WTC11 (cell line): Measurements from ENCODE around the gene DPP10. TPM values are rescaled to one million over a fixed set of nuclear protein-coding genes. Genes with fewer than 3 reads are reported as not detected.
A peak's percentile ranks its signal among the peaks of the same experiment; 100 is the strongest.

Experiments
- ATAC-seq: fragments of 200-7000 bp; cut with Tn5 transposase; 2 replicates; pipeline ENCODE4 v1.10.0; 2021; ENCODE audit warnings: mild to moderate bottlenecking, moderate library complexity
- CTCF ChIA-PET: fragments of 300-600 bp; sonication (Branson Sonifier 250); formaldehyde crosslinking; loops from one replicate; lab custom pipeline; 2021; ENCODE audit warnings: antibody characterized with exemption; lab: Charles Lee
- POLR2A ChIA-PET: fragments of 350-600 bp; sonication (Branson Sonifier 250); formaldehyde crosslinking; loops from one replicate; lab custom pipeline; 2021; ENCODE audit warnings: antibody characterized with exemption; lab: Charles Lee
- DNase-seq: peaks from one replicate; pipeline ENCODE4 v3.0.0; 2021; ENCODE audit warnings: low spot score
- H3K27ac Mint-ChIP-seq: 2 replicates; pipeline ENCODE4 v1.8.0; 2021; ENCODE audit warnings: mixed read lengths
- H3K27me3 Mint-ChIP-seq: 2 replicates; pipeline ENCODE4 v1.8.0; 2021; ENCODE audit warnings: low read depth, mild to moderate bottlenecking, moderate library complexity, mixed read lengths
- H3K36me3 Mint-ChIP-seq: 2 replicates; pipeline ENCODE4 v1.8.0; 2021; ENCODE audit warnings: mixed read lengths
- H3K4me1 Mint-ChIP-seq: 2 replicates; pipeline ENCODE4 v1.8.0; 2022; ENCODE audit warnings: mixed read lengths
- H3K4me3 Mint-ChIP-seq: 2 replicates; pipeline ENCODE4 v1.8.0; 2021; ENCODE audit warnings: mild to moderate bottlenecking, moderate library complexity, mixed read lengths
- H3K9me3 Mint-ChIP-seq: 2 replicates; pipeline ENCODE4 v1.8.0; 2021; ENCODE audit warnings: mixed read lengths
- AFF4 ChIP-seq: sonication (generic); formaldehyde crosslinking; IDR thresholded peaks from 2 replicates; pipeline ENCODE4 v1.8.1; 2023; ENCODE audit warnings: mild to moderate bottlenecking, missing genetic modification reagents, borderline replicate concordance
- CBFB ChIP-seq: sonication (generic); formaldehyde crosslinking; IDR thresholded peaks from 2 replicates; pipeline ENCODE4 v1.8.1; 2022; ENCODE audit warnings: mild to moderate bottlenecking, low read depth, missing genetic modification reagents
- FOXJ3 ChIP-seq: sonication (generic); formaldehyde crosslinking; IDR thresholded peaks from 2 replicates; pipeline ENCODE4 v1.9.0; 2021; ENCODE audit warnings: missing genetic modification reagents, mild to moderate bottlenecking, borderline replicate concordance
- FOXP1 ChIP-seq: sonication (generic); formaldehyde crosslinking; IDR thresholded peaks from 2 replicates; pipeline ENCODE4 v1.8.0; 2022; ENCODE audit warnings: missing genetic modification reagents, mild to moderate bottlenecking, moderate library complexity, borderline replicate concordance
- HMGA2 ChIP-seq: fragments of 250-450 bp; sonication (Bioruptor Pico); IDR thresholded peaks from 2 replicates; pipeline ENCODE4 v1.4.0; 2021; ENCODE audit warnings: mild to moderate bottlenecking, moderate library complexity
- JUN ChIP-seq: sonication (generic); formaldehyde crosslinking; IDR thresholded peaks from 2 replicates; pipeline ENCODE4 v1.8.0; 2023; ENCODE audit warnings: mild to moderate bottlenecking, missing genetic modification reagents
- NFATC4 ChIP-seq: fragments of 250-450 bp; sonication (Bioruptor Pico); IDR thresholded peaks from 2 replicates; pipeline ENCODE4 v1.9.0; 2021; ENCODE audit warnings: mild to moderate bottlenecking
- NFE2L1 ChIP-seq: sonication (generic); formaldehyde crosslinking; IDR thresholded peaks from 2 replicates; pipeline ENCODE4 v1.8.1; 2023; ENCODE audit warnings: missing genetic modification reagents
- NR1H2 ChIP-seq: sonication (generic); formaldehyde crosslinking; IDR thresholded peaks from 2 replicates; pipeline ENCODE4 v1.9.0; 2021; ENCODE audit warnings: mild to moderate bottlenecking, moderate library complexity, missing genetic modification reagents
- RELA ChIP-seq: sonication (generic); formaldehyde crosslinking; IDR thresholded peaks from 2 replicates; pipeline ENCODE4 v1.8.1; 2022; ENCODE audit warnings: missing genetic modification reagents, mild to moderate bottlenecking, borderline replicate concordance
- STAT6 ChIP-seq: sonication (generic); formaldehyde crosslinking; conservative IDR thresholded peaks from 2 replicates; pipeline ENCODE4 v1.8.1; 2023; ENCODE audit warnings: mild to moderate bottlenecking, low read depth, missing genetic modification reagents, moderate library complexity
- ZNF219 ChIP-seq: sonication (generic); formaldehyde crosslinking; IDR thresholded peaks from 2 replicates; pipeline ENCODE4 v1.8.0; 2023; ENCODE audit warnings: missing genetic modification reagents, mild to moderate bottlenecking, borderline replicate concordance
- ZNF423 ChIP-seq: fragments of 250-450 bp; sonication (Bioruptor Pico); IDR thresholded peaks from 2 replicates; pipeline ENCODE4 v2.1.2; 2022; ENCODE audit warnings: mild to moderate bottlenecking, moderate library complexity
- total RNA-seq: library from RNA; stranded (reverse); gene quantifications from 3 replicates; pipeline ENCODE4 v1.2.3, GENCODE V29; 2021
- TF ChIP-seq, protein P1 (sequence below): fragments of 250-450 bp; sonication (Bioruptor Pico); IDR thresholded peaks from 2 replicates; pipeline ENCODE4 v1.8.0; 2021; ENCODE audit warnings: mild to moderate bottlenecking
- TF ChIP-seq, protein P2 (sequence below): sonication (generic); formaldehyde crosslinking; IDR thresholded peaks from 2 replicates; pipeline ENCODE4 v1.8.1; 2022; ENCODE audit warnings: low read depth, missing genetic modification reagents, borderline replicate concordance
- TF ChIP-seq, protein P3 (sequence below): sonication (generic); formaldehyde crosslinking; conservative IDR thresholded peaks from 2 replicates; pipeline ENCODE4 v1.8.1; 2022; ENCODE audit warnings: mild to moderate bottlenecking, missing genetic modification reagents
- TF ChIP-seq, protein P4 (sequence below): fragments of 200-600 bp; IDR thresholded peaks from 2 replicates; pipeline ENCODE4 v1.8.0; 2022; ENCODE audit warnings: antibody characterized with exemption

Gene DPP10
- total RNA-seq, 1 experiment from 2014 or later, result 4.0 TPM

DNA sequence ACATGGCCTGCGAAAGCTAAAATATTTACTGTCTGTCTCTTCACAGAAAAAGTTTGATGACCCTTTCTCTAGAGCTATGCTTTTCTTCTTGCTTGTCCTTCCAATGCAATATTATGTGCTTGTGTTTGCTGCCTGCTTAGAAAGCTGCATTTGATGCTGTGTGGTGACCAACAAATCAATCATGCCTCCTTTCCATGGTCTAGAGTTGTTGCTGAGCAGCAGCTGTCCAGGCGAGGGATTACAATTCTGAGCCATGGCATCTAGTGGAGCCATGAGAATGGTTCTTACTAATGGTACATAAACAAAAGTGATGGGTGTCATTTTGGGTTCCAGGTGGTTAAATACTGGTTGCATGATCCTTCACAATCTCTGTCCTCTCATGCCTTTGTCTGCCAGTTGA, 1142.1 kb downstream of the DPP10 start (continued):
- TF ChIP-seq AFF4 (CRISPR knock-in tag), result no peak
- TF ChIP-seq, protein P1, sequence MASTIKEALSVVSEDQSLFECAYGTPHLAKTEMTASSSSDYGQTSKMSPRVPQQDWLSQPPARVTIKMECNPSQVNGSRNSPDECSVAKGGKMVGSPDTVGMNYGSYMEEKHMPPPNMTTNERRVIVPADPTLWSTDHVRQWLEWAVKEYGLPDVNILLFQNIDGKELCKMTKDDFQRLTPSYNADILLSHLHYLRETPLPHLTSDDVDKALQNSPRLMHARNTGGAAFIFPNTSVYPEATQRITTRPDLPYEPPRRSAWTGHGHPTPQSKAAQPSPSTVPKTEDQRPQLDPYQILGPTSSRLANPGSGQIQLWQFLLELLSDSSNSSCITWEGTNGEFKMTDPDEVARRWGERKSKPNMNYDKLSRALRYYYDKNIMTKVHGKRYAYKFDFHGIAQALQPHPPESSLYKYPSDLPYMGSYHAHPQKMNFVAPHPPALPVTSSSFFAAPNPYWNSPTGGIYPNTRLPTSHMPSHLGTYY (CRISPR knock-in tag), result no peak
- no peak for TF ChIP-seq NR1H2 (CRISPR knock-in tag)
- TF ChIP-seq NFE2L1 (CRISPR knock-in tag), result no peak
- no peak for TF ChIP-seq HMGA2 (CRISPR knock-in tag)
- TF ChIP-seq, protein P2, sequence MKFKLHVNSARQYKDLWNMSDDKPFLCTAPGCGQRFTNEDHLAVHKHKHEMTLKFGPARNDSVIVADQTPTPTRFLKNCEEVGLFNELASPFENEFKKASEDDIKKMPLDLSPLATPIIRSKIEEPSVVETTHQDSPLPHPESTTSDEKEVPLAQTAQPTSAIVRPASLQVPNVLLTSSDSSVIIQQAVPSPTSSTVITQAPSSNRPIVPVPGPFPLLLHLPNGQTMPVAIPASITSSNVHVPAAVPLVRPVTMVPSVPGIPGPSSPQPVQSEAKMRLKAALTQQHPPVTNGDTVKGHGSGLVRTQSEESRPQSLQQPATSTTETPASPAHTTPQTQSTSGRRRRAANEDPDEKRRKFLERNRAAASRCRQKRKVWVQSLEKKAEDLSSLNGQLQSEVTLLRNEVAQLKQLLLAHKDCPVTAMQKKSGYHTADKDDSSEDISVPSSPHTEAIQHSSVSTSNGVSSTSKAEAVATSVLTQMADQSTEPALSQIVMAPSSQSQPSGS, result no peak

- Mint-ChIP-seq H3K27ac (peak overlapping the region; percentile 99), H3K27me3 (peaks cover 3% of the 10 kb centered on the region; the same call in 1 of the 2 replicates), H3K4me1 (peaks cover 47% of the 10 kb centered on the region), H3K36me3 (peaks cover 28% of the 10 kb centered on the region), H3K9me3 (peaks cover 19% of the 10 kb centered on the region), H3K4me3 (peak overlapping the region; percentile 55)
- ChIA-PET CTCF (no interaction called here), POLR2A (no interaction called here)
- DNase-seq (no peak), ATAC-seq (peak; percentile 97)
- TF ChIP-seq RELA (CRISPR knock-in tag) (no peak), ZNF423 (no peak), FOXP1 (CRISPR knock-in tag) (no peak), FOXJ3 (no peak)
- TF ChIP-seq, protein P3, sequence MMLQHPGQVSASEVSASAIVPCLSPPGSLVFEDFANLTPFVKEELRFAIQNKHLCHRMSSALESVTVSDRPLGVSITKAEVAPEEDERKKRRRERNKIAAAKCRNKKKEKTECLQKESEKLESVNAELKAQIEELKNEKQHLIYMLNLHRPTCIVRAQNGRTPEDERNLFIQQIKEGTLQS (CRISPR knock-in tag), result no peak
Observed at GRCh38 chr2:115596659-115597375, 1154.4 kb downstream of the DPP10 start.

- TF ChIP-seq STAT6 (CRISPR knock-in tag) (no peak), ZNF219 (CRISPR knock-in tag) (no peak), JUN (CRISPR knock-in tag) (no peak), NFATC4 (CRISPR knock-in tag) (no peak), CBFB (CRISPR knock-in tag) (no peak)
- TF ChIP-seq, protein P4, sequence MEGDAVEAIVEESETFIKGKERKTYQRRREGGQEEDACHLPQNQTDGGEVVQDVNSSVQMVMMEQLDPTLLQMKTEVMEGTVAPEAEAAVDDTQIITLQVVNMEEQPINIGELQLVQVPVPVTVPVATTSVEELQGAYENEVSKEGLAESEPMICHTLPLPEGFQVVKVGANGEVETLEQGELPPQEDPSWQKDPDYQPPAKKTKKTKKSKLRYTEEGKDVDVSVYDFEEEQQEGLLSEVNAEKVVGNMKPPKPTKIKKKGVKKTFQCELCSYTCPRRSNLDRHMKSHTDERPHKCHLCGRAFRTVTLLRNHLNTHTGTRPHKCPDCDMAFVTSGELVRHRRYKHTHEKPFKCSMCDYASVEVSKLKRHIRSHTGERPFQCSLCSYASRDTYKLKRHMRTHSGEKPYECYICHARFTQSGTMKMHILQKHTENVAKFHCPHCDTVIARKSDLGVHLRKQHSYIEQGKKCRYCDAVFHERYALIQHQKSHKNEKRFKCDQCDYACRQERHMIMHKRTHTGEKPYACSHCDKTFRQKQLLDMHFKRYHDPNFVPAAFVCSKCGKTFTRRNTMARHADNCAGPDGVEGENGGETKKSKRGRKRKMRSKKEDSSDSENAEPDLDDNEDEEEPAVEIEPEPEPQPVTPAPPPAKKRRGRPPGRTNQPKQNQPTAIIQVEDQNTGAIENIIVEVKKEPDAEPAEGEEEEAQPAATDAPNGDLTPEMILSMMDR, result no peak
- H3K27ac Mint-ChIP-seq, result no peak overlapping the region
- ChIA-PET POLR2A (interaction anchor here (0.6 kb wide), 1 partner anchor 593 kb away, joined by 4 read pairs; no protein-coding TSS in a partner anchor), CTCF (no interaction called here)
- H3K27me3 Mint-ChIP-seq, result no peaks in the 10 kb centered on the region
- H3K9me3 Mint-ChIP-seq, result peaks cover 1% of the 10 kb centered on the region; the same call in 1 of the 2 replicates
- DNase-seq (no peak), ATAC-seq (peak; percentile 56; the same call in 1 of the 2 replicates)
- H3K36me3 Mint-ChIP-seq, result peaks cover 6% of the 10 kb centered on the region; the same call in 1 of the 2 replicates
- H3K4me3 Mint-ChIP-seq, result no peak overlapping the region
- H3K4me1 Mint-ChIP-seq, result peaks cover 55% of the 10 kb centered on the region
Observed at GRCh38 chr2:115603285-115603684, 1160.8 kb downstream of the DPP10 start.
